Measurements from ENCODE around the gene EFCAB9.

GRCh38 chr5:172245046-172245445 lies 51.1 kb downstream of the EFCAB9 start:
- no peak for TF ChIP-seq TAF1 (conservative IDR thresholded peaks at IDR 0.05)
- no peak for TF ChIP-seq ZBTB33 (IDR thresholded peaks at IDR 0.05)
- no peak for TF ChIP-seq CTCF (IDR thresholded peaks at IDR 0.05; ENCODE audit: low read depth, low read length, missing input control)
- no peak for TF ChIP-seq REST (IDR thresholded peaks at IDR 0.05)
